Upper lobe of left lung (tissue), 4 donors: ENCODE measurements around the gene ACTRT2.

ENCODE experiments used
- EP300 ChIP-seq, 4 donors: sonication (generic); formaldehyde crosslinking; IDR thresholded peaks; one replicate each; pipeline ENCODE4 v1.5.1; 2017; ENCODE audit warnings: antibody characterized with exemption in 4 of 4, control low read depth in 2 of 4
- POLR2A ChIP-seq, 4 donors: fragments of 450-650 bp; IDR thresholded peaks; one replicate each; pipeline ENCODE4 v1.5.1; 2016 to 2017; ENCODE audit warnings: antibody characterized with exemption in 4 of 4, mild to moderate bottlenecking in 2 of 4
- POLR2AphosphoS5 ChIP-seq, 2 donors: sonication (generic); formaldehyde crosslinking; IDR thresholded peaks; one replicate each; pipeline ENCODE4 v1.5.1; 2017; ENCODE audit warnings: antibody characterized with exemption in 2 of 2
- TF ChIP-seq, protein P1 (sequence below), 6 experiments: fragments of 450-650 bp in 4 of 6; fragments of 200-600 bp in 2 of 6; sonication (generic) in 2 of 6; IDR thresholded peaks; one replicate each; pipeline ENCODE4 v1.5.1; 2016 to 2019; ENCODE audit warnings: antibody characterized with exemption in 6 of 6

DNA sequence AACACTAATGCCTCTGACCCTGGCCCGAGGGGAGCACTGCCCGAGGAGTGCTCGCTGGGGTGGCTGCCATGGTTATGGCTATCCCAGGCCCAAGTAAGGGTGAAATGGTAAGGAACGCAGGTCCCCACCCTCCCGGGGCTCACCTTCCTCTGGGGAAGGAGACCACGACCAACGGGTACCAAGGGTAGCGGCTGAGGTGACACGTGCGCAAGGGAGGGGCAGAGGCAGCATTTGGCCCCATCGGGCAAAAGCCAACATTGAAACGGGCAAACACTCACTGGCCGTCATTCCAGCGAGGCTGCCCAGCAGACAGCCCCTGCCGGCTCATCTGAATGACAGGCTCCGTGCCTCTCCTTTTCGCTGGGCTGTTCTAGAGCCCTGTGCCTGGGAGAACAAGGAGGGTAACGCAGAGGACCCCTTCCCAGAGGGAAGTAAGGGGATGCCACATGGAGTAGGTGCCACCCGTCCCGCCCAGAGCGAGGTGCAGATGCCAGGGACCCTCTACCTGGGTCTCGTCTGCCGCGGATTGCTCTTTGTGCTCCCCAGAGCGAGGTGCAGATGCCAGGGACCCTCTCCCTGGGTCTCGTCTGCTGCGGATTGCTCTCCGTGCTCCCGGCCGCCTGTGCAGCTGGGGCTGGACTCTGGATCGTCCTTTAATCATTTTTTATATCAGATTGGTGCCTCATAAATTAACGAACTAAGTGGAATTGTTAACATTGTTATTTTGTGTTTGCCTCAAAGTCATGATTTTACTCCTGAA is 16.2 kb downstream of the ACTRT2 start:
- no peak for TF ChIP-seq POLR2AphosphoS5 (IDR thresholded peaks at IDR 0.05)
- no peak for TF ChIP-seq POLR2A (IDR thresholded peaks at IDR 0.05)
- TF ChIP-seq, protein P1, sequence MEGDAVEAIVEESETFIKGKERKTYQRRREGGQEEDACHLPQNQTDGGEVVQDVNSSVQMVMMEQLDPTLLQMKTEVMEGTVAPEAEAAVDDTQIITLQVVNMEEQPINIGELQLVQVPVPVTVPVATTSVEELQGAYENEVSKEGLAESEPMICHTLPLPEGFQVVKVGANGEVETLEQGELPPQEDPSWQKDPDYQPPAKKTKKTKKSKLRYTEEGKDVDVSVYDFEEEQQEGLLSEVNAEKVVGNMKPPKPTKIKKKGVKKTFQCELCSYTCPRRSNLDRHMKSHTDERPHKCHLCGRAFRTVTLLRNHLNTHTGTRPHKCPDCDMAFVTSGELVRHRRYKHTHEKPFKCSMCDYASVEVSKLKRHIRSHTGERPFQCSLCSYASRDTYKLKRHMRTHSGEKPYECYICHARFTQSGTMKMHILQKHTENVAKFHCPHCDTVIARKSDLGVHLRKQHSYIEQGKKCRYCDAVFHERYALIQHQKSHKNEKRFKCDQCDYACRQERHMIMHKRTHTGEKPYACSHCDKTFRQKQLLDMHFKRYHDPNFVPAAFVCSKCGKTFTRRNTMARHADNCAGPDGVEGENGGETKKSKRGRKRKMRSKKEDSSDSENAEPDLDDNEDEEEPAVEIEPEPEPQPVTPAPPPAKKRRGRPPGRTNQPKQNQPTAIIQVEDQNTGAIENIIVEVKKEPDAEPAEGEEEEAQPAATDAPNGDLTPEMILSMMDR (IDR thresholded peaks at IDR 0.05) = no peak
- TF ChIP-seq EP300 (IDR thresholded peaks at IDR 0.05) = no peak
